Activated naive CD4-positive, alpha-beta T cell treated with anti-CD3 and anti-CD28 coated beads, Interleukin-2, amount 10 ng/mL, durations not matched to agents 7 days and 5 days (primary cell): ENCODE data around the gene PRKN.

Experiments used
- CTCF ChIA-PET: fragments of 350-600 bp; sonication (Branson Sonifier 250); formaldehyde crosslinking; loops from one replicate; lab custom pipeline; 2021; ENCODE audit warnings: antibody characterized with exemption; lab: Charles Lee
- DNase-seq: peaks from one replicate; pipeline ENCODE4 v3.0.0-alpha.2; 2020
- H3K27ac Mint-ChIP-seq: one replicate; pipeline ENCODE4 v1.8.0; 2021; ENCODE audit warnings: mild to moderate bottlenecking, moderate library complexity, mixed read lengths
- H3K27me3 Mint-ChIP-seq: one replicate; pipeline ENCODE4 v1.8.0; 2021; ENCODE audit warnings: mild to moderate bottlenecking, mixed read lengths
- H3K36me3 Mint-ChIP-seq: one replicate; pipeline ENCODE4 v1.8.0; 2021; ENCODE audit warnings: mixed read lengths
- H3K4me1 Mint-ChIP-seq: one replicate; pipeline ENCODE4 v1.8.0; 2021; ENCODE audit warnings: mixed read lengths
- H3K4me3 Mint-ChIP-seq: one replicate; pipeline ENCODE4 v1.8.0; 2021; ENCODE audit warnings: mild to moderate bottlenecking, moderate library complexity, mixed read lengths
- H3K9me3 Mint-ChIP-seq: one replicate; pipeline ENCODE4 v1.8.0; 2021; ENCODE audit warnings: mixed read lengths

Gene PRKN

DNA sequence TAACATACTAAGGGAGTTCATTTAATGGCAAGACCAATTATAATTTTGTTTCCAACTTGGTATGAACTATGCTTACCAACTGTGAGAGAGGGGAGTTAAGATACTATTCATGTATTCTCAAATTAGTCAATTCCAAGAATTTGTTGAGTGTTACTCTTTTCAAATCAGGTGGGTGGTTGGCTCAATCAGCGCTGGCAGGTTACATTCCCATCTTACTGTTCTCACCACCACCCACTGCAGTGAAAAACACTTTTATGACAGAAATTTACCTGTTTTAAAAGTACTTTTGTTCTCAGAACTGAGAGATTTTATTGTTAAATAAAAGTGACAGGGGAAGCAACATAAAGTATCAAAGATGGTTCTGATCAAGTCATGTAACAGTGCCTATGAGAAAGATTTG is 642.0 kb downstream of the PRKN start:
- CTCF ChIA-PET: no interaction called here
- Mint-ChIP-seq H3K4me1 (no peaks in the 10 kb centered on the region), H3K9me3 (peaks cover 1% of the 10 kb centered on the region), H3K4me3 (no peak overlapping the region), H3K27ac (no peak overlapping the region), H3K27me3 (no peaks in the 10 kb centered on the region), H3K36me3 (no peaks in the 10 kb centered on the region)
- no peak for DNase-seq

DNA sequence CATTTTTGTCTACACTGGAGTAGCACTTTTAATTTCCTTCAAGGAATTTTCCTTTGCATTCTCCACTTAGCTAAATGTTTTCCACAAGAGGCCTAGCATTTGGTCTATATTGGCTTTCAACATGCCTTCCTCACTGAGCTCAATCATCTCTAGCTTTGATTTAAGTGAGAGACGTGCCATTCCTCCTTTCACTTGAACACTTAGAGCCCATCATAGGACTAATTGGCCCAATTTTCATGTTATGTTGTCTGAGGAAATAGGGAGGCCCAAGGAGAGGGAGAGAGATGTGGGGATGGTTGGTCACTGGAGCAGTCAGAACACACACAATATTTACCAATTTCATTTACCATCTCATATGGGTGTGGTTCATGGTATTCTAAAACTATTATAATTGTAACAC is 645.0 kb downstream of the PRKN start:
- CTCF ChIA-PET: no interaction called here
- Mint-ChIP-seq H3K36me3 (no peaks in the 10 kb centered on the region), H3K4me3 (no peak overlapping the region), H3K9me3 (no peaks in the 10 kb centered on the region), H3K4me1 (no peaks in the 10 kb centered on the region), H3K27me3 (no peaks in the 10 kb centered on the region), H3K27ac (no peak overlapping the region)
- no peak for DNase-seq

DNA sequence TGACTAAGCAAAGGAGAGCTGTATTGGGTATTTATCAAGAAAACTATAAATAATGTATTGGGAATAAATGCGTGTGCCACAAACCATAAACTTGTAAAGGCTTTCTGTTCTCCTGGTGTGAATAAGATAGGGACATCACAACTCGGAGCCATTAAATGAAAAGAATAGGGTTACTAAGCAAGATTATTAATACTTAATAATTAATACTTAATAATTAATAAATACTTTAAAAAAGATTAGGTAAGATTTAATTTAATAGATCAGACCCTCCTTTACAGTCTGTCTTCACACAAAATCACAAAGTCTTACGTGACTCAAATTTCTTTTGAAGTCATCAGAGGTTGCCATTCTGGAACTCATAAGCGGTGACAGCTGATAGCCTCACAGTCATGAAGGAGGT is 648.9 kb downstream of the PRKN start:
- CTCF ChIA-PET: no interaction called here
- Mint-ChIP-seq H3K4me1 (no peaks in the 10 kb centered on the region), H3K27me3 (no peaks in the 10 kb centered on the region), H3K27ac (no peak overlapping the region), H3K9me3 (no peaks in the 10 kb centered on the region), H3K36me3 (no peaks in the 10 kb centered on the region), H3K4me3 (no peak overlapping the region)
- DNase-seq: no peak

DNA sequence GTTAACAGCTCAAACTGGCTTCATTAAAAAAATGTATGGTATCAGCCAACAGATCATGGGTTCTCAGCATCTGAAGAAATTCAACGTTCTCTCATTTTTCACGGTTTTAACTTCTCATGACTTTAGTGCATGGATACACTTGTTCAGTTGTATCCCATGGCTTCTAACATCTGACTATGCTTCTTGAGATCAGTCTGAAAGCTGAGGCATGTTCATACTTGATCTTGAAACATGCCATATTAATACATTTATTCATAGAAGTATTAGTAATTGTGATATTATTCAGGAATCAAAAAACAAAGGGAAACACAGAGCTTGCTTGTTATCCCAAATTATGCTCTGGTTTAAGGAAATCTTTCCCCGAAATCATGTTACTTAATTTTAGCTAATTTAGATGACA is 649.4 kb downstream of the PRKN start:
- Mint-ChIP-seq H3K4me1 (no peaks in the 10 kb centered on the region), H3K9me3 (no peaks in the 10 kb centered on the region), H3K36me3 (no peaks in the 10 kb centered on the region), H3K4me3 (no peak overlapping the region), H3K27ac (no peak overlapping the region), H3K27me3 (no peaks in the 10 kb centered on the region)
- CTCF ChIA-PET: no interaction called here
- DNase-seq: no peak

- CTCF ChIA-PET: no interaction called here
Measured at GRCh38 chr6:162076816-162077215, 650.8 kb downstream of the PRKN start.

DNA sequence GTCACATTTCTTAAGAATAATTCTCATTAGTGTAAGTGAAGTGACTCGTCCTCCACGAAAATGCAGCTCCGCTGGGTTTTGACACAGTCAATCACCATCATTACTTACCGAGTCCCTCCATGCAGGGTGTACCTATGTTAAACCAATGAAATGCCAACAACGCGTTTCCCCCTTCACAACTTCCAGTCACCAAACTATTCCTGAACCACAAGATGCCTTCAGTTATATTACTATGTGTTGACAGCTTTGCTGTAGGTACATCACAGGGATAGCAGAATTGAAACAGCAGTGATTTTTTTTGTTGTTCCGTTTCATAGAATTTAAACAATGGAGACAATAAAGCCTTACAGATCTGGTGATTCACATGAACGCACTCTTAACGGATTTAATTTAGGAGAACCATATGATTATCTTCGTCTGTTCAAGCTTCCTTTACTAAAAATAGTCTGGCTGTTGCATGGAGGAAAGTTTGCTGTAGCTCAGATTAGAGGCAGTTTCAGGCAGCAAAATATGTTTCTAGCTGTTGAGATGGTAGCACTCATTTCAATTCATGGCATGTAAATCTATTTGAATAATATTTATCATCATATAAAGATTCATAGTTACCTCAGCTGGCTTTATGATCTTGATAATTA is 652.8 kb downstream of the PRKN start:
- Mint-ChIP-seq H3K9me3 (peaks cover 19% of the 10 kb centered on the region), H3K27ac (no peak overlapping the region), H3K4me1 (no peaks in the 10 kb centered on the region), H3K27me3 (no peaks in the 10 kb centered on the region), H3K36me3 (no peaks in the 10 kb centered on the region), H3K4me3 (no peak overlapping the region)
- CTCF ChIA-PET: no interaction called here
- no peak for DNase-seq

More at GRCh38 chr6:162076816-162077215, 650.8 kb downstream of the PRKN start:
- Mint-ChIP-seq H3K4me3 (no peak overlapping the region), H3K9me3 (peaks cover 11% of the 10 kb centered on the region), H3K27me3 (no peaks in the 10 kb centered on the region), H3K4me1 (no peaks in the 10 kb centered on the region), H3K27ac (no peak overlapping the region), H3K36me3 (no peaks in the 10 kb centered on the region)
- no peak for DNase-seq

DNA sequence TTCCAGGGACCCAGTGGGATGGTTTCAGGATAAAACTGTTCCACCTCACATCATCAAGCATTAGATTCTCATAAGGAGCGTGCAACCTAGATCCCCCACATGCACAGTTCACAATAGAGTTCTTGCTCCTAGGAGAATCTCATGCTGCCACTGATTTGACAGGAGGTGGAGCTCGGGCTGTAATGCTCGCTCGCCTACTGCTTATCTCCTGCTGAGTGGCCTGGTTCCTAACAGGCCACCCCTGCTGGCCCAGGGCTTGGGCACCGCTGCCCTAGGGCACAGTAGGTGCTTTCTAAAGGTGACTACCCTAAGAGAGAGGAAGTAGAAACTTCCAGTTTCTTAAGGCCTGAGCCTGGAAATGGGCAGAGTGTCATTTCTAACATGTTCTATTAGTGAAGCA is 656.9 kb downstream of the PRKN start:
- no peak overlapping the region for H3K4me3 Mint-ChIP-seq
- peaks cover 25% of the 10 kb centered on the region for H3K9me3 Mint-ChIP-seq
- no peaks in the 10 kb centered on the region for H3K36me3 Mint-ChIP-seq
- CTCF ChIA-PET: no interaction called here
- DNase-seq: no peak
- H3K27me3 Mint-ChIP-seq: no peaks in the 10 kb centered on the region
- H3K27ac Mint-ChIP-seq: no peak overlapping the region
- H3K4me1 Mint-ChIP-seq: no peaks in the 10 kb centered on the region

DNA sequence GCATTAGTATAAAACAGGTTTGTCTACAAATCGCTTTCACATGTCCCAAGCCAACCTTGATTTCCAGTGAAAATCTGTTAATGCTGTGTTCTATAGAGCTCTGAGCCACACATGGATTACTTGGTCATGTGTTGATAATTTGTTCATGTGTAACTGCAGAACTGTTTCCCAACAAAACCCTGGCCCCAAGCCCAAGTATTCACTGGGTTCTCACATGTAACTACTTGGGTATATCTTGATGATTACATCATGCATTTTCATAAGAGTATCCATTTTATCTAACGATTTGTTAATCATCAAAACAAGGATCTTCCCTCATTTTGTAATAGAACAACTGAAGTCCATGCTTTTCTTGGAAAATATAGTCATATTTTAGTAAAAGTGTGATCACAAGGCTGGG is 657.6 kb downstream of the PRKN start:
- Mint-ChIP-seq H3K4me3 (no peak overlapping the region), H3K27ac (no peak overlapping the region), H3K27me3 (no peaks in the 10 kb centered on the region), H3K36me3 (no peaks in the 10 kb centered on the region), H3K4me1 (no peaks in the 10 kb centered on the region), H3K9me3 (peaks cover 25% of the 10 kb centered on the region)
- CTCF ChIA-PET: no interaction called here
- DNase-seq: no peak

DNA sequence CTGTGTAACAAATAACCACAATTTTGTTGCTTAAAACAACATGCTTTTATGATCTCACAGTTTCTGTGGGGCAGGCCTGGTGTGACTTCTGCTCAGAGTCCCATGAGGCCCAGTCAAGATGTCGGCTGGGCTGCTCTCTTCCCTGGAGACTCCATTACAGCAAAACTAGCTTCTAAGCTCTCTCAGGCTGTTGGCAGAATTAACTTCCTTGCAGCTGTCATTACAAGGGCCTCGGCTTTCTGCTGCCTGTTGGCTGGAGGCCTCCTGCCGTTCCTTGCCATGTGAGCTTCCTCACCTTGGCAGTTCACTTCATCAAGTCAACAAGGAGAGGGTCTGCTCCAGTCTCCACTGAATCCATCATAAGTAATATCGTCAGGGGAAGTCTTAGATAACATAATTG is 659.2 kb downstream of the PRKN start:
- peaks cover 25% of the 10 kb centered on the region for H3K9me3 Mint-ChIP-seq

DNA sequence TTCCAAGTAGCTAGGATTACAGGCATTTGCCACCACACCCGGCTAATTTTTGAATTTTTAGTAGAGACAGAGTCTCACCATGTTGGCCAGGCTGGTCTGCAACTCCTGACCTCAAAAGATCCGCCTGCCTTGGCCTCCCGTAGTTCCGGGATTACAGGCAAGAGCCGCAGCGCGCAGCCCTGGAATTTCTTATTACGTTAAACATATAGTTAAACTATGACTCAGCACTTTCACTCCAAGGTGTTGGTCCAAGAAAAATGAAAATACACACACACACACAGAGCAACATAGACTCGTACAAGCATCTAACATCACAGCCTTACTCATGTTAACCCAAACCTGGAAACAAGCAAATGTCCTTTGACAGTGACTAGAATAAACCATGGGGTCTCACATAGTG is 663.9 kb downstream of the PRKN start:
- Mint-ChIP-seq H3K27me3 (no peaks in the 10 kb centered on the region), H3K4me3 (no peak overlapping the region), H3K36me3 (no peaks in the 10 kb centered on the region), H3K4me1 (no peaks in the 10 kb centered on the region), H3K27ac (no peak overlapping the region), H3K9me3 (peaks cover 5% of the 10 kb centered on the region)
- DNase-seq: no peak
- CTCF ChIA-PET: no interaction called here

More for the DNA sequence above, 659.2 kb downstream of the PRKN start:
- no peaks in the 10 kb centered on the region for H3K27me3 Mint-ChIP-seq
- no peak overlapping the region for H3K4me3 Mint-ChIP-seq
- no peak for DNase-seq
- H3K36me3 Mint-ChIP-seq: no peaks in the 10 kb centered on the region
- no peaks in the 10 kb centered on the region for H3K4me1 Mint-ChIP-seq
- CTCF ChIA-PET: no interaction called here
- no peak overlapping the region for H3K27ac Mint-ChIP-seq

DNA sequence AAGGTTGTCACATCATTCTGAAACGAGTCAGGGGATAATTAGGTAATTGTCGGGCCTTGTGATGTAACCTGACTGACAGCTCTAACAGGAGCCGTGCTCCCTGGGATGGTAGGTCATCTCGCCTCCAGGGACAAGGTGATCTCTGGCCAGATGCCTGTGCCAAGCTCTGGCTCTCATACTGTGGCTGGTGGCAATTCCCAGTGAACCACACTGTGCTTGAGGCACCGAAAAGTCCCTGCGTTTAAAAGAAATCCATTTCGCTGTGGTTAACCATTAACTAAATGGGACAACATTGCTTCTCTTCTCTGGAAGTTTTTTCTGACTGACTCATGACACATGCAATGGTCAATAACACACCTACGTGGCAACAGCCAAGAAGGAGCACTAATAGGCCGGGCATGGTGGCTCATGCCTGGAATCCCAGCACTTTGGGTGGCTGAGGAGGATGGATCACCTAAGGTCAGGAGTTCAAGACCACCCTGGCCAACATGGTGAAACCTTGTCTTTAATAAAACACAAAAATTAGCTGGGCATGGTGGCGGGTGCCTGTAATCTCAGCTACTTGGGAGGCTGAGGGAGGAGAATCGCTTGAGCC is 669.2 kb downstream of the PRKN start:
- H3K36me3 Mint-ChIP-seq: no peaks in the 10 kb centered on the region
- H3K4me1 Mint-ChIP-seq: no peaks in the 10 kb centered on the region
- peaks cover 6% of the 10 kb centered on the region for H3K9me3 Mint-ChIP-seq
- DNase-seq: no peak
- H3K27ac Mint-ChIP-seq: no peak overlapping the region
- H3K4me3 Mint-ChIP-seq: no peak overlapping the region
- H3K27me3 Mint-ChIP-seq: no peaks in the 10 kb centered on the region
- CTCF ChIA-PET: no interaction called here

DNA sequence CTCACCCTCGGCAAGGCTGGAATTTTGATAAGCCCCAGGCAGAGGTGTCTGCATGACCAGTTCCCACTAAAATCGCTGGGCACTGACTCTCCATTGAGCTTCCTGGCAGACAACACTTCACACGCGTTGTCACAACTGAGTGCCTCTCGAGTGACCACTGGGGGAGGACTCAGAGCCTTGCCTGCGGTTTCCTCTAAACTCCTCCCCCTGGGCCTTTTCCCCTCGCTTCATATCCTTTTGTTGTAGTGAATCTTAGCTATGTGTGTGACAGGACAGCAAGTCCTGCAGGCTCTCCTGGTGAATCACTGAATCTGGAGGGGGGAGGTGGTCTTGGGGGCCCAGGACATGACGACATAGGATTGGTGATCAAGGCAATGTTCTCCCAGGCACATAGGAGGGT is 670.8 kb downstream of the PRKN start:
- Mint-ChIP-seq H3K4me1 (no peaks in the 10 kb centered on the region), H3K4me3 (no peak overlapping the region), H3K27me3 (no peaks in the 10 kb centered on the region), H3K9me3 (peaks cover 6% of the 10 kb centered on the region), H3K27ac (no peak overlapping the region), H3K36me3 (no peaks in the 10 kb centered on the region)
- DNase-seq: no peak
- CTCF ChIA-PET: no interaction called here

DNA sequence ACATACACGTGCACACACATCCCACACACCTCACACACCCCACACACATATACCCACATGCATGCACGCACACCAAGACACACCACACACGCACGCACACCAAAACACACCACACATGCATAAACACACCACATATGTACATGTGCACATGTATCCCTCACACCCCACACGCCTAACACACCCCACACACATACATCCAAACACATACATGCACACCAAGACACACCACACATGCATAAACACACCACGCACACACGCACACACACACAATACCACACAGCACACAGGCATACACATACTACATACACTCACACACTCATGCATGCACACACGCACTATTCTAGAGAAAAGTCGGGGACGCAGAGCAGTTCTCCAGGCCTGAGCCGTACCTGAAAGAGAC is 671.5 kb downstream of the PRKN start:
- CTCF ChIA-PET: no interaction called here
- no peak for DNase-seq
- Mint-ChIP-seq H3K27me3 (no peaks in the 10 kb centered on the region), H3K9me3 (peaks cover 6% of the 10 kb centered on the region), H3K4me1 (no peaks in the 10 kb centered on the region), H3K27ac (no peak overlapping the region), H3K4me3 (no peak overlapping the region), H3K36me3 (no peaks in the 10 kb centered on the region)

DNA sequence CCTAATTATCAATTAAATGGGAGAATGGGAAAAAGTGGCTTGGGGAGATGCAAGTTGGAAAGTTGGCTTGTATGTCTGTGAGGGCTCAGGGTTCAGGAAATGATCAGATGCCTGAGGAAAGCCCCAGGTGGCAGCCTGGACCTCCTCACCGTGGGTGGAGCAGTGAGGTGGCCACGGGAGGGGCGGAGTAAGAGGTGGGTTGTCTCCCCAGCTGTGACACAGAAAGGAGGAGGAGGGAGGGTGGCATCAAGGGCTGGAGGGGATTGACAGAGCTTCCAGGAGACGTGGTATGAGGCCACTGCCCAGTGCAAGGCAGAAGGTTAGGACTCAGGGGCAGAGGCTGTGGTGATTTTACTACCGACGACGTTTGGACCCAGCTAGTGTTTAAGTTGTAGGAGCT is 672.2 kb downstream of the PRKN start:
- no peak overlapping the region for H3K27ac Mint-ChIP-seq
- H3K27me3 Mint-ChIP-seq: no peaks in the 10 kb centered on the region
- H3K9me3 Mint-ChIP-seq: peaks cover 6% of the 10 kb centered on the region
- no peaks in the 10 kb centered on the region for H3K36me3 Mint-ChIP-seq
- no peak for DNase-seq
- H3K4me1 Mint-ChIP-seq: no peaks in the 10 kb centered on the region
- no peak overlapping the region for H3K4me3 Mint-ChIP-seq
- CTCF ChIA-PET: no interaction called here

- no peaks in the 10 kb centered on the region for H3K4me1 Mint-ChIP-seq
- DNase-seq: no peak
- H3K27me3 Mint-ChIP-seq: no peaks in the 10 kb centered on the region
- no peak overlapping the region for H3K4me3 Mint-ChIP-seq
- CTCF ChIA-PET: no interaction called here
- H3K36me3 Mint-ChIP-seq: no peaks in the 10 kb centered on the region
- H3K9me3 Mint-ChIP-seq: peaks cover 6% of the 10 kb centered on the region
- H3K27ac Mint-ChIP-seq: no peak overlapping the region
Measured at GRCh38 chr6:162053084-162053483, 674.5 kb downstream of the PRKN start.
